Fibroblast of villous mesenchyme (primary cell): ENCODE data around the gene TWIST2. TPM values are rescaled to one million over a fixed set of nuclear protein-coding genes. Genes with fewer than 3 reads are reported as not detected.

ENCODE experiments used
- DNase-seq: peaks from one replicate; pipeline ENCODE4 v3.0.0-alpha.2; 2010; ENCODE audit warnings: low read depth
- H3K4me3 ChIP-seq: 2 replicates; pipeline ENCODE4 v1.5.1; 2011; ENCODE audit warnings: low read depth, mild to moderate bottlenecking, low read length
- total RNA-seq: library from RNA; depleted of rRNA; stranded (reverse); fragments of >200 nt; gene quantifications from 2 replicates; pipeline ENCODE4 v1.2.3, GENCODE V29; 2012
- TF ChIP-seq, protein P1 (sequence below): IDR thresholded peaks from 2 replicates; pipeline ENCODE4 v1.5.1; 2012; ENCODE audit warnings: low read depth, mild to moderate bottlenecking, low read length; ENCODE audit not compliant: insufficient read depth

Gene TWIST2
- total RNA-seq, 1 donor, result 58.7 TPM

- no peak overlapping the region for H3K4me3 ChIP-seq
- DNase-seq, result no peak
- TF ChIP-seq, protein P1, sequence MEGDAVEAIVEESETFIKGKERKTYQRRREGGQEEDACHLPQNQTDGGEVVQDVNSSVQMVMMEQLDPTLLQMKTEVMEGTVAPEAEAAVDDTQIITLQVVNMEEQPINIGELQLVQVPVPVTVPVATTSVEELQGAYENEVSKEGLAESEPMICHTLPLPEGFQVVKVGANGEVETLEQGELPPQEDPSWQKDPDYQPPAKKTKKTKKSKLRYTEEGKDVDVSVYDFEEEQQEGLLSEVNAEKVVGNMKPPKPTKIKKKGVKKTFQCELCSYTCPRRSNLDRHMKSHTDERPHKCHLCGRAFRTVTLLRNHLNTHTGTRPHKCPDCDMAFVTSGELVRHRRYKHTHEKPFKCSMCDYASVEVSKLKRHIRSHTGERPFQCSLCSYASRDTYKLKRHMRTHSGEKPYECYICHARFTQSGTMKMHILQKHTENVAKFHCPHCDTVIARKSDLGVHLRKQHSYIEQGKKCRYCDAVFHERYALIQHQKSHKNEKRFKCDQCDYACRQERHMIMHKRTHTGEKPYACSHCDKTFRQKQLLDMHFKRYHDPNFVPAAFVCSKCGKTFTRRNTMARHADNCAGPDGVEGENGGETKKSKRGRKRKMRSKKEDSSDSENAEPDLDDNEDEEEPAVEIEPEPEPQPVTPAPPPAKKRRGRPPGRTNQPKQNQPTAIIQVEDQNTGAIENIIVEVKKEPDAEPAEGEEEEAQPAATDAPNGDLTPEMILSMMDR, result no peak
Observed at GRCh38 chr2:238921681-238922319, 73.9 kb downstream of the TWIST2 start.

DNA sequence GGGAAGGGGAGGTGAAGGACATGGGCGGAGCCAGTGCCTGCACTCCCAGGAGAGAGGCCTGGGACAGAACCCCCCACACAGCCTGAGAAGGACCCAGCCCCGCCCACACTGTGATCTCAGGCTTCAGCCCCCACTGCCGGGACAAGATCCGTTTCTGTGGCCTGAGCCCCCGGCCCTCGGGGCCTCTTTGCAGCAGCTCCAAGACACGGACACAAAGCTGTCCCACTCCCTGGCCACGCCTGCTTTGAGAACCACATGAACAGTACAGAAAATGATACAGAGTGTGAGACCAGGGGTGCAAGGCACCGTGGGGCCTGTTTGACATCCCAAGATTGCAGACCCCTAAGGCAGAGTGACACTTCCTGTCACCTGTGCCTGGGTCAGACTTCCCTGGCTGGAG, 74.5 kb downstream of the TWIST2 start:
- TF ChIP-seq, protein P1, result no peak
- H3K4me3 ChIP-seq, result no peak overlapping the region
- DNase-seq, result no peak

- DNase-seq, result no peak
- no peak overlapping the region for H3K4me3 ChIP-seq
- TF ChIP-seq, protein P1, result no peak
Observed at GRCh38 chr2:238924032-238924431, 76.1 kb downstream of the TWIST2 start.

- TF ChIP-seq, protein P1, result no peak
- no peak overlapping the region for H3K4me3 ChIP-seq
- DNase-seq, result no peak
Observed at GRCh38 chr2:238924796-238925195, 76.9 kb downstream of the TWIST2 start.

DNA sequence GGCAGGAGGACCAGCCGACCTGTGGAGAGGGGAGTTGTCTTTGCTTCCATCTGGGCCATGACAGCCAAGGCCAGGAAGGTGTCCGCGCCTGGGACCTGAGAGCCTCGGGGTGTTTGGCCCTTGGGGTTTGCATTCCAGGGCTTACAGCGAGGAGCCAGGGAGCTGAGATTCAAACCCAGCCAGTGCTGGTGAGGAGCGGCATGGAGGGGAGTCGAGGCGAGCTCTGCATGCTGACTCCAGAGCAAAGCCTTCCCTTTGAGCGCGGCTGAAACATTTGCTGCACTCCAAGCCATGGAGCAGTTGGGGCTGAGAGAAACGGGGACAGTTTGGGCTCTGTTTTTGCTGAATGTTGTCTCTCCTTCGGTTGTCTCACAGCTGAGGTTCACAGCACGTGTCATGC, 77.4 kb downstream of the TWIST2 start:
- no peak overlapping the region for H3K4me3 ChIP-seq
- TF ChIP-seq, protein P1, result no peak
- DNase-seq, result no peak

DNA sequence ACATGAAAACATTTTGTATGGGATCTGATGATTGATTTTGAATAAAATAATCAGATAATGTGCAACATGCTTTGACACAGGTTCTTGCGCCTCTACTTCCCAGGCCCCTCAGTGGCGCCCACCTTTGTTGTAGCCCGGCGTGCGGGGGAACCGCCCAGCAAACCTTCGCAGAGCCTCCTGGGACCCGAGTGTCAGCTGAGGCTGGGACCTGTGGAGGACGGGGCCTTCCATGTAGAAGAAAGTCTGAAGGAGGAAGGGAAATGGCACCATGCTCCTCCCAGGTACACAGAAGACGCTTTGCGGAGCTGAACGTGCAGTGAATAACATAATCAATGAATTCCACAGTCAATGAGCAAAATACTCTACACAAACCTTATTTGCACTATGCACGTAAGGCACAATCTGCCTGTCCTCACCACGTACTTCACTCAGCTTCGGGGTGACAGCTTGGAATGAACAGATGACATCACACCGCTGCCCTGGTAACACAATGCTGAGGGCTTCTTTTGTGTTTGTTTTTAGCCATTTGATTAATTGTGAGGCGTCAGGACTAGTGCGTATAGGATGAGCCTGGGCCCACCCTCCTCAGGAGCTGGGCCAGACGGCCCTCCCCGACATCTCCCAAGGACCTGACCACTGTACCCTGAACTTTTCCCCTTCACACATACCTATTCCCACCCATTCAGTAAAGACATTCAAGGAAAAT, 78.1 kb downstream of the TWIST2 start:
- no peak for DNase-seq
- TF ChIP-seq, protein P1, result no peak
- no peak overlapping the region for H3K4me3 ChIP-seq
